ENCODE results near the gene PLXDC1.

- TF ChIP-seq NFYB (CRISPR knock-in tag; IDR thresholded peaks at IDR 0.05) (no peak), ZNF777 (CRISPR knock-in tag; IDR thresholded peaks at IDR 0.05) (no peak), CTCF (CRISPR knock-in tag; IDR thresholded peaks at IDR 0.05) (no peak)
These were observed 5.2 kb downstream of the PLXDC1 start for GRCh38 chr17:39146273-39146672.
